ENCODE results near the gene DOC2A. TPM values are rescaled to one million over a fixed set of nuclear protein-coding genes. Genes with fewer than 3 reads are reported as not detected.

The DOC2A gene
- total and polyA plus RNA-seq, 2 donors (not counting 3 experiments of a cell fraction or from before 2014, with no cell fraction given), result 0.60 to 0.63 TPM

- intact Hi-C loops (cut with micrococcal nuclease) (no loop called here), dilution Hi-C loops (cut with MboI; ENCODE audit: extremely low pct_ligation_motif_present, low sequenced_read_pairs) (no loop called here)
- no peaks in the 10 kb centered on the region for H4K20me1 ChIP-seq (replicated peaks; ENCODE audit: control insufficient read depth, extremely low read depth, insufficient read depth, low read length)
- FAIRE-seq (no peak), DNase-seq (ENCODE audit: low read depth, low spot score) (no peak)
- H3K9ac ChIP-seq (replicated peaks; ENCODE audit: extremely low read depth, insufficient read depth, low read length), result no peak overlapping the region
- H3K4me2 ChIP-seq (ENCODE audit: insufficient read depth, low read length), result no peak overlapping the region
- CTCF ChIA-PET, result interaction anchor here (2.1 kb wide), 1 partner anchor 21 kb away, joined by 6 read pairs; no protein-coding TSS in a partner anchor
- no peaks in the 10 kb centered on the region for H3K9me1 ChIP-seq (replicated peaks; ENCODE audit: control insufficient read depth, extremely low read depth, insufficient read depth, low read length)
- peaks cover 48 to 90% of the 10 kb centered on the region in 2 experiments for H3K36me3 ChIP-seq (ENCODE audit: control insufficient read depth in 2 of 2, extremely low read depth in 1 of 2, insufficient read depth in 2 of 2, low read length in 2 of 2)
- no peaks in the 10 kb centered on the region for H3K27me3 ChIP-seq (ENCODE audit: control insufficient read depth in 2 of 2, insufficient read depth in 2 of 2, low read length in 2 of 2)
- POLR2A ChIA-PET, result interaction anchor here (0.9 kb wide), 1 partner anchor 10 kb away, joined by 3 read pairs; the partner anchor contains the start of gene TAOK2
- no peak overlapping the region for H3K27ac ChIP-seq (ENCODE audit: insufficient read depth, low read depth, low read length)
- peaks cover 8% of the 10 kb centered on the region for H3K4me1 ChIP-seq (ENCODE audit: control insufficient read depth, extremely low read depth, insufficient read depth, low read length)
- H3K4me3 ChIP-seq (replicated peaks in 1 of 3; ENCODE audit: insufficient read depth in 1 of 3, low read depth in 1 of 3, low read length in 3 of 3), result no peak overlapping the region
- TF ChIP-seq POLR2AphosphoS5 (IDR thresholded peaks at IDR 0.05; ENCODE audit: insufficient read depth, low read depth, low read length), result no peak
- no peak for TF ChIP-seq POLR2A (IDR thresholded peaks at IDR 0.05; ENCODE audit: low read depth, low read length)
- no peak for TF ChIP-seq MAX (IDR thresholded peaks at IDR 0.05; ENCODE audit: insufficient read depth, insufficient read length)
- TF ChIP-seq EZH2 (IDR thresholded peaks at IDR 0.05; ENCODE audit: borderline replicate concordance, low read depth, low read length, severe bottlenecking), result no peak
- no peaks in the 10 kb centered on the region for H3K9me3 ChIP-seq (replicated peaks; ENCODE audit: control insufficient read depth, insufficient read depth, low read length)
- H3K79me2 ChIP-seq (ENCODE audit: control insufficient read depth, insufficient read depth, low read length), result peaks cover 13% of the 10 kb centered on the region
- no TSS peak for BruUV-seq (replicated peaks)
- no peak overlapping the region for H2AFZ ChIP-seq (ENCODE audit: low read depth, low read length)
Measured at GRCh38 chr16:29984137-29984763, 26.6 kb downstream of the DOC2A start.

GRCh38 chr16:29983420-29984136 lies 27.2 kb downstream of the DOC2A start:
- no peak for DNase-seq (ENCODE audit: low read depth, low spot score)
- H3K36me3 ChIP-seq (ENCODE audit: control insufficient read depth in 2 of 2, extremely low read depth in 1 of 2, insufficient read depth in 2 of 2, low read length in 2 of 2), result peaks cover 48 to 90% of the 10 kb centered on the region in 2 experiments
- no peak overlapping the region for H3K27ac ChIP-seq (ENCODE audit: insufficient read depth, low read depth, low read length)
- H4K20me1 ChIP-seq (replicated peaks; ENCODE audit: control insufficient read depth, extremely low read depth, insufficient read depth, low read length), result no peaks in the 10 kb centered on the region
- intact Hi-C loops (cut with micrococcal nuclease) (no loop called here), dilution Hi-C loops (cut with MboI; ENCODE audit: extremely low pct_ligation_motif_present, low sequenced_read_pairs) (no loop called here)
- FAIRE-seq, result no peak
- peaks cover 19% of the 10 kb centered on the region for H3K79me2 ChIP-seq (ENCODE audit: control insufficient read depth, insufficient read depth, low read length)
- no peaks in the 10 kb centered on the region for H3K9me3 ChIP-seq (replicated peaks; ENCODE audit: control insufficient read depth, insufficient read depth, low read length)
- H3K4me1 ChIP-seq (ENCODE audit: control insufficient read depth, extremely low read depth, insufficient read depth, low read length), result peaks cover 10% of the 10 kb centered on the region
- ChIA-PET CTCF (no interaction called here), POLR2A (interaction anchor here (0.9 kb wide), 1 partner anchor 10 kb away, joined by 3 read pairs; the partner anchor contains the start of gene TAOK2)
- no peak overlapping the region for H3K4me2 ChIP-seq (ENCODE audit: insufficient read depth, low read length)
- no peaks in the 10 kb centered on the region for H3K27me3 ChIP-seq (ENCODE audit: control insufficient read depth in 2 of 2, insufficient read depth in 2 of 2, low read length in 2 of 2)
- no peak overlapping the region for H2AFZ ChIP-seq (ENCODE audit: low read depth, low read length)
- no peaks in the 10 kb centered on the region for H3K9me1 ChIP-seq (replicated peaks; ENCODE audit: control insufficient read depth, extremely low read depth, insufficient read depth, low read length)
- BruUV-seq (replicated peaks), result no TSS peak
- no peak overlapping the region for H3K9ac ChIP-seq (replicated peaks; ENCODE audit: extremely low read depth, insufficient read depth, low read length)
- no peak overlapping the region for H3K4me3 ChIP-seq (replicated peaks in 1 of 3; ENCODE audit: insufficient read depth in 1 of 3, low read depth in 1 of 3, low read length in 3 of 3)
- TF ChIP-seq CTCF (IDR thresholded peaks at IDR 0.05; ENCODE audit: extremely low read depth in 1 of 2, insufficient read depth in 1 of 2, low read depth in 1 of 2, low read length in 2 of 2), result no peak
- no peak for TF ChIP-seq JUN (IDR thresholded peaks at IDR 0.05; ENCODE audit: borderline replicate concordance, insufficient read depth, insufficient read length, low read depth)
- no peak for TF ChIP-seq MAX (IDR thresholded peaks at IDR 0.05; ENCODE audit: insufficient read depth, insufficient read length)
- TF ChIP-seq POLR2AphosphoS5 (IDR thresholded peaks at IDR 0.05; ENCODE audit: insufficient read depth, low read depth, low read length), result no peak
- TF ChIP-seq MYC (IDR thresholded peaks at IDR 0.05; ENCODE audit: low read depth, low read length), result no peak
- no peak for TF ChIP-seq FOS (IDR thresholded peaks at IDR 0.05; ENCODE audit: borderline replicate concordance, insufficient read depth, low read length)
- TF ChIP-seq EZH2 (IDR thresholded peaks at IDR 0.05; ENCODE audit: borderline replicate concordance, low read depth, low read length, severe bottlenecking), result no peak
- no peak for TF ChIP-seq POLR2A (IDR thresholded peaks at IDR 0.05; ENCODE audit: low read depth, low read length)
- no peak for TF ChIP-seq GATA2 (IDR thresholded peaks at IDR 0.05; ENCODE audit: insufficient read depth, insufficient read length, low read depth, low read length)

All from endothelial cell of umbilical vein (primary cell).